HepG2 (cell line): ENCODE data around the gene KIF19. TPM values are rescaled to one million over a fixed set of nuclear protein-coding genes. Genes with fewer than 3 reads are reported as not detected.

Source experiments
- FOXA1 ChIP-seq, 2 experiments: fragments of 450-650 bp in 1 of 2; sonication (generic) in 1 of 2; formaldehyde crosslinking in 1 of 2; IDR thresholded peaks; 2 replicates each; pipeline versions ENCODE4 v1.4.0 to v1.6.1; 2016 to 2020; ENCODE audit warnings: missing genetic modification reagents in 1 of 2
- HIVEP1 ChIP-seq: sonication (generic); formaldehyde crosslinking; IDR thresholded peaks from 2 replicates; pipeline ENCODE4 v1.4.0; 2020; ENCODE audit warnings: mild to moderate bottlenecking, missing genetic modification reagents
- KAT2B ChIP-seq: fragments of 150-350 bp; IDR thresholded peaks from 2 replicates; pipeline ENCODE4 v1.6.1; 2014; ENCODE audit warnings: low read depth, low read length, borderline replicate concordance
- NFYC ChIP-seq: IDR thresholded peaks from 2 replicates; pipeline ENCODE4 v1.6.1; 2016; ENCODE audit warnings: missing genetic modification reagents, missing compliant biosample characterization
- RAD21 ChIP-seq: fragments of 450-650 bp; formaldehyde crosslinking; IDR thresholded peaks from 2 replicates; pipeline ENCODE4 v1.5.0; 2020; ENCODE audit warnings: mild to moderate bottlenecking
- REL ChIP-seq: sonication (generic); formaldehyde crosslinking; conservative IDR thresholded peaks from 2 replicates; pipeline ENCODE4 v1.8.0; 2022; ENCODE audit warnings: mild to moderate bottlenecking, missing genetic modification reagents, moderate library complexity
- SRSF1 ChIP-seq: fragments of 200-400 bp; formaldehyde crosslinking; optimal IDR thresholded peaks from 2 replicates; pipeline ENCODE3; 2017; ENCODE audit warnings: mild to moderate bottlenecking, low read depth, low read length, moderate library complexity
- ZNF331 ChIP-seq: sonication (generic); formaldehyde crosslinking; IDR thresholded peaks from 2 replicates; pipeline ENCODE4 v1.4.0; 2020; ENCODE audit warnings: missing genetic modification reagents
- ZNF646 ChIP-seq: sonication (generic); formaldehyde crosslinking; IDR thresholded peaks from 2 replicates; pipeline ENCODE4 v1.9.0; 2021; ENCODE audit warnings: mild to moderate bottlenecking, missing genetic modification reagents
- ZSCAN25 ChIP-seq: sonication (generic); formaldehyde crosslinking; IDR thresholded peaks from 2 replicates; pipeline ENCODE4 v1.8.0; 2022; ENCODE audit warnings: mild to moderate bottlenecking, missing genetic modification reagents
- polyA plus RNA-seq, 8 experiments: library from polyadenylated mRNA; depleted of rRNA in 3 of 8; stranded (reverse) in 7 of 8; unstranded in 1 of 8; fragments of >200 nt; fragmentation: Illumina TruSeq in 4 of 8; extraction: Trizol in 4 of 8; gene quantifications; 2 replicates each; pipeline versions ENCODE4 v1.2.1 to v1.2.3, GENCODE V29; 2011 to 2016; ENCODE audit warnings: low read depth in 4 of 8, missing spikeins in 1 of 8, mixed read lengths in 1 of 8; ENCODE audit not compliant: insufficient read depth in 1 of 8
- total RNA-seq, 5 experiments: library from RNA; depleted of rRNA; stranded (reverse); fragments of >200 nt; fragmentation: Illumina TruSeq; extraction: Trizol; gene quantifications; 2 replicates each; pipeline ENCODE4 v1.2.3, GENCODE V29; 2016; ENCODE audit warnings: low read depth in 1 of 5
- TF ChIP-seq, protein P1 (sequence below): sonication (generic); formaldehyde crosslinking; IDR thresholded peaks from 2 replicates; pipeline ENCODE4 v1.4.0; 2020; ENCODE audit warnings: mild to moderate bottlenecking, missing genetic modification reagents
- TF ChIP-seq, protein P2 (sequence below): sonication (generic); formaldehyde crosslinking; IDR thresholded peaks from 2 replicates; pipeline ENCODE4 v1.4.0; 2020; ENCODE audit warnings: missing genetic modification reagents, low read depth, mild to moderate bottlenecking, borderline replicate concordance

The KIF19 gene
- total and polyA plus RNA-seq, 2 of the 13 experiments (the other 11 are each of a cell fraction or from before 2014, with no cell fraction given), result not detected

GRCh38 chr17:74373838-74374606 lies 48.0 kb downstream of the KIF19 start (continued):
- 0 out of 2 replicates have a peak, but pooled peaks have one; percentile 33 for TF ChIP-seq ZNF646
- TF ChIP-seq RAD21 (CRISPR knock-in tag), result peak; percentile 55; the same call in 1 of the 2 replicates
- no peak for TF ChIP-seq FOXA1 (IDR thresholded peaks at IDR 0.05)
- peak; percentile 96 for TF ChIP-seq FOXA1 (CRISPR knock-in tag; IDR thresholded peaks at IDR 0.05)
- peak; percentile 52; the same call in 1 of the 2 replicates for TF ChIP-seq ZSCAN25
- TF ChIP-seq NFYC (CRISPR knock-in tag), result peak; percentile 40; the same call in 1 of the 2 replicates
- no peak for TF ChIP-seq SRSF1
- TF ChIP-seq KAT2B, result peak; percentile 78
- TF ChIP-seq REL (CRISPR knock-in tag), result no peak
- TF ChIP-seq, protein P1, sequence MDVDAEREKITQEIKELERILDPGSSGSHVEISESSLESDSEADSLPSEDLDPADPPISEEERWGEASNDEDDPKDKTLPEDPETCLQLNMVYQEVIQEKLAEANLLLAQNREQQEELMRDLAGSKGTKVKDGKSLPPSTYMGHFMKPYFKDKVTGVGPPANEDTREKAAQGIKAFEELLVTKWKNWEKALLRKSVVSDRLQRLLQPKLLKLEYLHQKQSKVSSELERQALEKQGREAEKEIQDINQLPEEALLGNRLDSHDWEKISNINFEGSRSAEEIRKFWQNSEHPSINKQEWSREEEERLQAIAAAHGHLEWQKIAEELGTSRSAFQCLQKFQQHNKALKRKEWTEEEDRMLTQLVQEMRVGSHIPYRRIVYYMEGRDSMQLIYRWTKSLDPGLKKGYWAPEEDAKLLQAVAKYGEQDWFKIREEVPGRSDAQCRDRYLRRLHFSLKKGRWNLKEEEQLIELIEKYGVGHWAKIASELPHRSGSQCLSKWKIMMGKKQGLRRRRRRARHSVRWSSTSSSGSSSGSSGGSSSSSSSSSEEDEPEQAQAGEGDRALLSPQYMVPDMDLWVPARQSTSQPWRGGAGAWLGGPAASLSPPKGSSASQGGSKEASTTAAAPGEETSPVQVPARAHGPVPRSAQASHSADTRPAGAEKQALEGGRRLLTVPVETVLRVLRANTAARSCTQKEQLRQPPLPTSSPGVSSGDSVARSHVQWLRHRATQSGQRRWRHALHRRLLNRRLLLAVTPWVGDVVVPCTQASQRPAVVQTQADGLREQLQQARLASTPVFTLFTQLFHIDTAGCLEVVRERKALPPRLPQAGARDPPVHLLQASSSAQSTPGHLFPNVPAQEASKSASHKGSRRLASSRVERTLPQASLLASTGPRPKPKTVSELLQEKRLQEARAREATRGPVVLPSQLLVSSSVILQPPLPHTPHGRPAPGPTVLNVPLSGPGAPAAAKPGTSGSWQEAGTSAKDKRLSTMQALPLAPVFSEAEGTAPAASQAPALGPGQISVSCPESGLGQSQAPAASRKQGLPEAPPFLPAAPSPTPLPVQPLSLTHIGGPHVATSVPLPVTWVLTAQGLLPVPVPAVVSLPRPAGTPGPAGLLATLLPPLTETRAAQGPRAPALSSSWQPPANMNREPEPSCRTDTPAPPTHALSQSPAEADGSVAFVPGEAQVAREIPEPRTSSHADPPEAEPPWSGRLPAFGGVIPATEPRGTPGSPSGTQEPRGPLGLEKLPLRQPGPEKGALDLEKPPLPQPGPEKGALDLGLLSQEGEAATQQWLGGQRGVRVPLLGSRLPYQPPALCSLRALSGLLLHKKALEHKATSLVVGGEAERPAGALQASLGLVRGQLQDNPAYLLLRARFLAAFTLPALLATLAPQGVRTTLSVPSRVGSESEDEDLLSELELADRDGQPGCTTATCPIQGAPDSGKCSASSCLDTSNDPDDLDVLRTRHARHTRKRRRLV (CRISPR knock-in tag), result no peak
- TF ChIP-seq, protein P2, sequence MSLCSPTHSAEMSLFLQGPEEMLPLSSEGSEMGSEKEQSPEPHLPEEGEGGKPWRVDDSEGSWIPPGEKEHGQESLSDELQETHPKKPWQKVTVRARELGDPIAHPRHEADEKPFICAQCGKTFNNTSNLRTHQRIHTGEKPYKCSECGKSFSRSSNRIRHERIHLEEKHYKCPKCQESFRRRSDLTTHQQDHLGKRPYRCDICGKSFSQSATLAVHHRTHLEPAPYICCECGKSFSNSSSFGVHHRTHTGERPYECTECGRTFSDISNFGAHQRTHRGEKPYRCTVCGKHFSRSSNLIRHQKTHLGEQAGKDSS (CRISPR knock-in tag), result peak; percentile 79; the same call in 1 of the 2 replicates
- TF ChIP-seq ZNF331 (CRISPR knock-in tag), result peak; percentile 96
- peak; percentile 20; the same call in 1 of the 2 replicates for TF ChIP-seq HIVEP1 (CRISPR knock-in tag)
